NCI-H524 (cell line): Measurements from ENCODE around the gene KLHL40.
A peak's percentile ranks its signal among the peaks of the same experiment; 100 is the strongest.

Source experiments
- DNase-seq, 2 experiments: peaks; one replicate each; lab custom pipeline; 2025; lab: John Stamatoyannopoulos, UW

KLHL40 gene

GRCh38 chr3:42657675-42658074 is 27.7 kb upstream of the KLHL40 start:
- DNase-seq: no peak

- no peak for DNase-seq
Observed at GRCh38 chr3:42658091-42658770, 27.1 kb upstream of the KLHL40 start.

- DNase-seq: no peak
Observed at GRCh38 chr3:42658771-42659390, 26.5 kb upstream of the KLHL40 start.

- no peak for DNase-seq
Observed at GRCh38 chr3:42659451-42660130, 25.7 kb upstream of the KLHL40 start.

- DNase-seq: no peak
Observed at GRCh38 chr3:42660131-42660715, 25.1 kb upstream of the KLHL40 start.

GRCh38 chr3:42660898-42661297 is 24.4 kb upstream of the KLHL40 start:
- peak in 1 of 2 experiments; percentile 31 for DNase-seq

- no peak for DNase-seq
Observed at GRCh38 chr3:42661593-42662022, 23.7 kb upstream of the KLHL40 start.

GRCh38 chr3:42662037-42662812 is 23.1 kb upstream of the KLHL40 start:
- DNase-seq: no peak

GRCh38 chr3:42662813-42663535 is 22.4 kb upstream of the KLHL40 start:
- no peak for DNase-seq

- no peak for DNase-seq
Observed at GRCh38 chr3:42663581-42664437, 21.5 kb upstream of the KLHL40 start.

GRCh38 chr3:42664438-42664803 is 20.9 kb upstream of the KLHL40 start:
- no peak for DNase-seq

GRCh38 chr3:42665050-42665878 is 20.1 kb upstream of the KLHL40 start:
- DNase-seq: no peak

- DNase-seq: no peak
Observed at GRCh38 chr3:42666022-42666421, 19.3 kb upstream of the KLHL40 start.

- DNase-seq: no peak
Observed at GRCh38 chr3:42666577-42666998, 18.7 kb upstream of the KLHL40 start.

GRCh38 chr3:42667096-42667522 is 18.2 kb upstream of the KLHL40 start:
- no peak for DNase-seq

GRCh38 chr3:42667523-42668412 is 17.6 kb upstream of the KLHL40 start:
- peak; percentile 96 to 98 for DNase-seq

- DNase-seq: no peak
Observed at GRCh38 chr3:42668413-42668760, 16.9 kb upstream of the KLHL40 start.

- DNase-seq: no peak
Observed at GRCh38 chr3:42668793-42669217, 16.5 kb upstream of the KLHL40 start.
